ENCODE measurements around the gene TRPV6.

The TRPV6 gene

DNA sequence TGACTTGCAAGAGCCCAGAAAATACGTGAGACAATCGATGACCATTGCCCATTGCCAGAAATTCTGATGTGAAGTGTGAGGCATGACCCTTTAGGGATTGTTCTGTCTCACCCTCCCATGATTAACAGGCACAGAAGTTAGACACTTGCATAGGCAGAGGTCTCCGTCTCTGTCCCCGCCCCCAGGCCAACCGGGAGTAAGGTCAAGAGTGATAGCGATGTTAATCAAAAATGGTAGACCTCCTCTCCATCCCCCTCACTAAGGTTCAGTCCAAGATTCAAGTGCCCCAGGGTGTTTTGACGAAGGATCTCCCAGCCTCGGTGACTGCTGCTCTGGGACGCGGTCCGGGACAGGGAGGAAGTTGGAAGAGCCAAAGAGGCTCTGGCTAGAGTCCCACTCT lies 22.7 kb upstream of the TRPV6 start:
- no peak for DNase-seq (ENCODE audit: low spot score)

- no peak for DNase-seq (ENCODE audit: low spot score)
These were observed 21.1 kb upstream of the TRPV6 start for GRCh38 chr7:142906643-142907042.

DNA sequence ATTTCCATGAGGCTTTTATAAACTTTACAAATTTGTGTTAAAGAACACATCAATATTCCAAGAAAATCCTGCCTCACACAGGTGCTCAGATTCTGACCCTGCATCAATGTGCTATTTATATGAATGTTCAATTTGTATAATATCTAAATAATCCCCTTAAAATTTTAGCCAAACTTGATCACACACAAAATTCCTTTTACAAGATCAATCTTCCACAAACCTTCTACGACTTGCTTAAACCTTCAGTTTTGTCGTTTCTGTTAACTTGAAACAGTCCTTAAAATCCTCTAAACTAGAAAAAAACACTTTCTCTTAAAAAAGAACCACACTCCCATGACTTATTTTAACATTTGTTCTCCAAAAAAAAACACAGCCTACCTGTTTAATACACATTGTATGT lies 20.2 kb upstream of the TRPV6 start:
- no peak for DNase-seq (ENCODE audit: low spot score)

DNA sequence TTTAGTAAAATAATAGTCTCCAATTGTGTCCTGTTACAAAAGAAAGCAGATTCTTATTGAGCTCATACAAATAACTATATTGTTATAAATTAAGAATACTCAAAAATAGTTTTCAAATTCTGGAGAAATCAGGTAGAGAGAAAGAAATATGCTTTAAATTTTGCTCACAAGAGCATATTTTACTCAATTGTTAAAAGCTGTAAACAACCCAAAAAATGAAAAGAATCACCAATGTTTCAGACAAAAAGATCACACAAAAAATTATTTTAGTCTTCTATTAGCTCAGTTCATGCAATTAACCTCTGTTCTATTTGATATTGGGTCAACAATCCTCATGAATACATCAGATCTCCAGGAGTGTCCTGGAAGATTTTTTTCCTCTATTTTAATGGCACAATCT lies 18.6 kb upstream of the TRPV6 start:
- DNase-seq (ENCODE audit: low spot score) = no peak

- no peak for DNase-seq (ENCODE audit: low spot score)
These were observed 16.1 kb upstream of the TRPV6 start for GRCh38 chr7:142901426-142902259.

- DNase-seq (ENCODE audit: low spot score) = no peak
These were observed 14.1 kb upstream of the TRPV6 start for GRCh38 chr7:142899661-142900060.

- DNase-seq (ENCODE audit: low spot score) = no peak
These were observed 13.0 kb upstream of the TRPV6 start for GRCh38 chr7:142898377-142899170.

DNA sequence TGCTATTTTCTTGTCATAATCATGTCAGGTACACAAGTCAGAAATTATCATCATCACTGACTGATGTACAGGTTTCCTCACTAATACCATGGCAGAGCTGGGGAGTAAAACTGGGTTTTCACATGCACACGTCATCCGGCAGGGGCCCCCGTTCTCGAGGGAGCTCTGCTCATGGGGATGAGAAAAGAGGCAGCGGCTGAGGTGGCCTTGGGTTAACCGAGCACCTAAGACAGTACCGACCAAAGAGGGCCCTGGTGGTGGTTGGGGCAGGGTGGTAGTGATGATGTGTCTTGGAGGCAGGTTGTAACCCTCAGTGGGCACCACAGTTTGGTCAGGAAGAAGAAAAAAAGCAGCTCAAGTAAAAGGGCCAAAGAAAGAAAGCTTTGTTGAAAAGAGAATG lies 12.1 kb upstream of the TRPV6 start:
- DNase-seq (ENCODE audit: low spot score) = no peak

DNA sequence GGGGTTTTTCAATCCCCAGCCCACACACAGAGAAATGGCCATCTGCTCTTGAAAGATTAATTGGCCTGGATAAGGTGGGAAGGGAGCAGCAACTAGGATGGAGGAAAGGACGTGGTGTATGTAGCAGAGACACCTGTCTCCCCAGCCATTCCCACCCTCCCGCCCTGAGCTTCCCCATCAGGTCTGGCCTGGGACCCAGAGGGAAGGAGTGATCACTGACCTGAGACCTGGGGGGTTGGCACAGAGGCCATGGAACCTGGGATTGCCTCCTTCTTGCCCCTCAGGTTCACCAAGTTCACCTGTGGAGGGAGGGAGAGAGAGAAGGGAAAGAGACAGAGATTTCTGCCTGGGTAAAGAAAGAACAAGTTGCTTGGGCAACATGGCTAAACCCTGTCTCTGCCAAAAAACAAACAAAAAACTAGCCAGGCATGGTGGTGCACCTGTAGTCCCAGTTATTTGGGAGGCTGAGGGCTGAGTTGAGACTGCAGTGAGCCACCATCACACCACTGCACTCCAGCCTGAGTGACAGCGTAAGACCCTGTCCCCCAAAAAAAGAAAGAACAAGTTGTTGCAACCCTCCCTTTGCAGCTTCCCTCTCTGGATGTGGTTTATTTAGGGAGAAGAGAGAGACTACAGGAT lies 11.3 kb upstream of the TRPV6 start:
- no peak for DNase-seq (ENCODE audit: low spot score)

DNA sequence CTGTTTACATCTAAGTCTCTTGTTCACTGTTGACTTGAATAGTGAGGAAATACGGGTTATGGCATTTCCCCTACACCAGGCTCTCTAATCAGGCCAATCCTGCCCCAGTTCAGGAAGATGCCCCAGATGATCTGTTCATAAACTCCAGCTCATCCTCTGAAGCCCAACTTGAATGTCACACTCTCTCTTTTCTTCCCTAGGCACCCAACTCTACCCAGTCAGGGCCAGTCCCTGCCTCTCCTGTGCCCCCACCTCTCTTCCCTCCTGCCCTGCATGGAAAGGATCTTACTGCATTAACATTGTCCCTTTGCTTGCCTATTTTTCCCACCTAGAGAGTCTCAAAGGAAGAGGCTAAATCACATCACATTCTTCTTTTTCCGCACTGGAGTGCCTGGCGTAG lies 10.6 kb upstream of the TRPV6 start:
- DNase-seq (ENCODE audit: low spot score) = no peak

GRCh38 chr7:142894985-142895593 lies 9.5 kb upstream of the TRPV6 start:
- DNase-seq (ENCODE audit: low spot score) = no peak

GRCh38 chr7:142894112-142894984 lies 8.8 kb upstream of the TRPV6 start:
- no peak for DNase-seq (ENCODE audit: low spot score)

GRCh38 chr7:142892951-142893350 lies 7.4 kb upstream of the TRPV6 start:
- no peak for DNase-seq (ENCODE audit: low spot score)

DNA sequence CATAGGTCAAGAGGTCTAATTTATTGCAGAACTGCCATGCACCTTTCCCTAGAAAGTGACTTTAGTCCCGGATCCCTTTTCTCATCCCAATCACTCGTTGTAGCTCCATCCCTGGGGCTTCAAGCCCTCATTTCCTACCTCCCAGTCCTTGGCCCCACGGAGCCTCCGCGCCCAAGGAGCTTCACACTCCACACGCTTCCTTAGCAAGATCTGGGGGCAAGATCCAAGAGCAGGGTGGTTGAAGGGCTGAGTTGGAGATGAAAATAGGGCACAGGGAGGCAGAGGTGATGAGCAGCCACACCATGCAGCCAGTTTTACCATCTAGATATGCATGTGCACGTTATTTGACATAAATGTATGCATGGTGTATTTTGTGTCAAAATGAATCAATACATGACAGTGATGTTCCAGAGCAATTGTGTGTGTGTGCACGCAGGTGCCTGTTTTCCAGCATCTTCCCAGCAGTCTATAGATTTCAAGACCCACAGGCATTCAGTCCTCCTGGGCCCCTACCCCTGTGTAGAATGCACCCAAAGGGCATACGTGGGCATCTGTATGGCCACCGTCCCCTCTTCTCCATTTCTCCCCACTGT lies 6.0 kb upstream of the TRPV6 start:
- DNase-seq (ENCODE audit: low spot score) = no peak

DNA sequence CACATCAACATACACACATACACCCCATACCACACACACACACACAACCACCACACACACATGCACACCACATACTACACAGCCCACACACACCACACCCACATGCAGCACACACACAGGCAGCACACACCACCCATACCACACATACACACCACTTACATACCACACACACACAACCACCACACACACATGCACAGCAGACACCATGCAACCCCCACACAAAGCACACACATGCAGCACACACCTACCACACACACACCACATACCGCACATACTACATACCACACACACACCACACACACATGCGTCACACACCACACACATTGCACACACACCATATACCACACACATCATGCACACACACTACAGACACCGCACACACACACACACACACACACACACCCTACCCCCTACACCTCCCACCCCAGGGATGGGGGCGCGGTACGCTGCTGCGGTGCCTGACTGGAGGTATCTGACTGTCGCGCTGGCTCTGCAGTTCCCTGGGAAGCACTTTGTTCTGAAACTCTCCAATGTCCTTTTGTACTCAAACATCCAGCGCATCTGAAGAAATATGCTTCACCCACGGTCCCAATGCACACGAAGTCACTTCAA lies 5.4 kb upstream of the TRPV6 start:
- DNase-seq (ENCODE audit: low spot score) = no peak

- DNase-seq (ENCODE audit: low spot score) = no peak
These were observed 4.3 kb upstream of the TRPV6 start for GRCh38 chr7:142889816-142890215.

DNA sequence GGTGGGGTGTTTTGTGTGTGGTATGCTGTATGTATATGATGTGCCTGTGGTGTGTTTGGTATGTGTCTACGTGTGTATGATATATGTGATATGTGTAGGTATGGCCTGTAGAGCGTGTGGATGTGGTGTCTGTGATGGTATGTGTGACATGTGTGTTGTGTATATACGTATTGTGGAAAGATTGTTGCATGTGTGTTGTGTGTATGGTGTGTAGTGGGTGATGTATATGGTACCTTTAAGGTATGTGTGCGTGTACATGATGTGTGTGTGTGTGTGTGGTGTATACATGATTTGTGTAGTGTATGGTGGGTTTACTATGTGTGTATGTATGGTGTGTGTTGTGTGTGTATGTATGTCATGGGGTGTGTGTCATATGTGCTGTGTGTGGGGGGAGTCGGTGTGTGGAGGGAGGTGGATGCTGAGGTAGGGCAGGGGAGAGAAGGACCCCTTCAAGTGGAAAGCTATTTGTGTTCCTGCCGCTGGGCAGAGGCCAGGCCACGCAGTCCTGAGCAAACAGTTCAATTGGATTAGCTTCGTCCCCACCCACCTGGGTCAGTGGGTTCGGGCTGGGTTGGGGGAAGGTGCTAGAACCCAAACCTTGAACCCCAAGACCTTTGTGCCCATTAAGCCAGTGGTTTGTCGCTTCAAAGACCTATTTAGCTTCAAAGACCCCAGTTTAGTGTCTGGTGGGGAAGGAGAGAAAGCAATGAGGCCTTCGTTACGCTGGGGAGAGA lies 1.9 kb upstream of the TRPV6 start:
- DNase-seq (ENCODE audit: low spot score) = no peak

- no peak for DNase-seq (ENCODE audit: low spot score)
These were observed 1.3 kb upstream of the TRPV6 start for GRCh38 chr7:142886866-142887265.

GRCh38 chr7:142884286-142884640 lies 1.3 kb downstream of the TRPV6 start:
- DNase-seq (ENCODE audit: low spot score) = no peak

Data from GM03348 (cell line).